Stomach (tissue), 4 donors: ENCODE results near the gene TASOR.

ENCODE experiments used
- POLR2AphosphoS5 ChIP-seq, 3 donors: sonication (generic); formaldehyde crosslinking; IDR thresholded peaks; one replicate each; pipeline ENCODE4 v1.6.1; 2016; ENCODE audit warnings: antibody characterized with exemption in 3 of 3
- TF ChIP-seq, protein P1 (sequence below), 7 experiments: fragments of 450-650 bp in 4 of 7; fragments of 200-600 bp in 3 of 7; sonication (generic) in 3 of 7; IDR thresholded peaks; one replicate each; pipeline ENCODE4 v1.5.1; 2016 to 2019; ENCODE audit warnings: antibody characterized with exemption in 7 of 7, control low read depth in 2 of 7, mild to moderate bottlenecking in 1 of 7

DNA sequence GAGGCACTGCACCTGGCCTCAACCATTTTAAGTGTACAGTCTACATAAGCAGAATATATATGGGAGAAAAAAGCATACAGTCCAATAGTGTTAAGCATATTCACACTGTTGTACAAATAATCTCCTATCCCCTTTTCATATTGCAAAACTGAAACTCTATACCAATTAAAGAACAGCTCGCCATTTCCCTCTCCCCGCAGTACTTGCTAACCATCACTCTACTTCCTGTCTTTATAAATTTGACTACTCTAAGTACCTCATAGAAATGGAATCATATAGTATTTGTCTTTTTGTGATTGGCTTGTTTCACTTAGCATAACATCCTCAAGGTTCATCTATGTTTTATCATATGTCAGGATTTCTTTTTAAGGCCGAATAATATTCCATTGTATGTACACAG lies 21.6 kb upstream of the TASOR start:
- TF ChIP-seq, protein P1, sequence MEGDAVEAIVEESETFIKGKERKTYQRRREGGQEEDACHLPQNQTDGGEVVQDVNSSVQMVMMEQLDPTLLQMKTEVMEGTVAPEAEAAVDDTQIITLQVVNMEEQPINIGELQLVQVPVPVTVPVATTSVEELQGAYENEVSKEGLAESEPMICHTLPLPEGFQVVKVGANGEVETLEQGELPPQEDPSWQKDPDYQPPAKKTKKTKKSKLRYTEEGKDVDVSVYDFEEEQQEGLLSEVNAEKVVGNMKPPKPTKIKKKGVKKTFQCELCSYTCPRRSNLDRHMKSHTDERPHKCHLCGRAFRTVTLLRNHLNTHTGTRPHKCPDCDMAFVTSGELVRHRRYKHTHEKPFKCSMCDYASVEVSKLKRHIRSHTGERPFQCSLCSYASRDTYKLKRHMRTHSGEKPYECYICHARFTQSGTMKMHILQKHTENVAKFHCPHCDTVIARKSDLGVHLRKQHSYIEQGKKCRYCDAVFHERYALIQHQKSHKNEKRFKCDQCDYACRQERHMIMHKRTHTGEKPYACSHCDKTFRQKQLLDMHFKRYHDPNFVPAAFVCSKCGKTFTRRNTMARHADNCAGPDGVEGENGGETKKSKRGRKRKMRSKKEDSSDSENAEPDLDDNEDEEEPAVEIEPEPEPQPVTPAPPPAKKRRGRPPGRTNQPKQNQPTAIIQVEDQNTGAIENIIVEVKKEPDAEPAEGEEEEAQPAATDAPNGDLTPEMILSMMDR (IDR thresholded peaks at IDR 0.05): no peak
- no peak for TF ChIP-seq POLR2AphosphoS5 (IDR thresholded peaks at IDR 0.05)
